GM21786 (cell line): ENCODE data around the gene TMUB1.

Source experiments
- ATAC-seq: cut with Tn5 transposase; IDR thresholded peaks from one replicate; pipeline ENCODE4 v1.9.1; 2021; ENCODE audit not compliant: unreplicated experiment

Gene TMUB1

GRCh38 chr7:151071032-151071866 is 12.0 kb downstream of the TMUB1 start:
- ATAC-seq, result no peak

- no peak for ATAC-seq
Measured at GRCh38 chr7:151070574-151070960, 12.7 kb downstream of the TMUB1 start.

GRCh38 chr7:151069841-151070573 is 13.3 kb downstream of the TMUB1 start:
- ATAC-seq, result no peak

- ATAC-seq, result no peak
Measured at GRCh38 chr7:151068069-151068773, 15.1 kb downstream of the TMUB1 start.

GRCh38 chr7:151066273-151066974 is 16.9 kb downstream of the TMUB1 start:
- ATAC-seq, result no peak

GRCh38 chr7:151065516-151065915 is 17.8 kb downstream of the TMUB1 start:
- ATAC-seq, result no peak

GRCh38 chr7:151064993-151065392 is 18.3 kb downstream of the TMUB1 start:
- no peak for ATAC-seq

- no peak for ATAC-seq
Measured at GRCh38 chr7:151064454-151064853, 18.8 kb downstream of the TMUB1 start.

GRCh38 chr7:151063212-151063561 is 20.1 kb downstream of the TMUB1 start:
- ATAC-seq, result no peak

- no peak for ATAC-seq
Measured at GRCh38 chr7:151062399-151063211, 20.7 kb downstream of the TMUB1 start.

GRCh38 chr7:151062111-151062398 is 21.2 kb downstream of the TMUB1 start:
- ATAC-seq, result no peak

- ATAC-seq, result no peak
Measured at GRCh38 chr7:151061213-151062110, 21.8 kb downstream of the TMUB1 start.

- ATAC-seq, result no peak
Measured at GRCh38 chr7:151060416-151061212, 22.7 kb downstream of the TMUB1 start.

- no peak for ATAC-seq
Measured at GRCh38 chr7:151060113-151060415, 23.2 kb downstream of the TMUB1 start.

- peak; percentile 19 for ATAC-seq
Measured at GRCh38 chr7:151059367-151060112, 23.8 kb downstream of the TMUB1 start, which contains the start of gene SLC4A2. TSS of gene SLC4A2 (plus strand) at chr7:151059589. CDS start at chr7:151061988, 2,399 bp downstream.

- no peak for ATAC-seq
Measured at GRCh38 chr7:151058781-151059366, 24.4 kb downstream of the TMUB1 start.

GRCh38 chr7:151057989-151058780 is 25.1 kb downstream of the TMUB1 start:
- ATAC-seq, result peak; percentile 90
